Spleen (tissue), 11 donors: ENCODE results near the gene DUOXA2. TPM values are rescaled to one million over a fixed set of nuclear protein-coding genes. Genes with fewer than 3 reads are reported as not detected.

Experiments used
- DNase-seq: peaks from one replicate; pipeline ENCODE4 v3.0.0-alpha.2; 2020
- H3K27ac ChIP-seq, 8 donors: fragments of 200-600 bp; sonication (generic) in 7 of 8; 1 replicate in 4 of 8; 2 replicates in 4 of 8; pipeline versions ENCODE4 v1.5.0 to v1.8.0; 2016 to 2021; ENCODE audit warnings: inconsistent platforms in 4 of 8, mild to moderate bottlenecking in 4 of 8, moderate library complexity in 1 of 8
- H3K27me3 ChIP-seq, 7 donors: fragments of 200-600 bp; sonication (generic) in 6 of 7; replicated peaks in 1 of 7; 1 replicate in 4 of 7; 2 replicates in 3 of 7; pipeline versions ENCODE4 v1.5.0 to v1.8.0; 2016 to 2021; ENCODE audit warnings: inconsistent platforms in 3 of 7, mild to moderate bottlenecking in 1 of 7
- H3K36me3 ChIP-seq, 6 donors: fragments of 200-600 bp; sonication (generic) in 5 of 6; 1 replicate in 4 of 6; 2 replicates in 2 of 6; pipeline versions ENCODE4 v1.5.0 to v1.8.0; 2016 to 2021; ENCODE audit warnings: inconsistent platforms in 2 of 6
- H3K4me1 ChIP-seq, 6 donors: fragments of 200-600 bp; sonication (generic) in 5 of 6; 1 replicate in 3 of 6; 2 replicates in 3 of 6; pipeline versions ENCODE4 v1.5.0 to v1.8.0; 2016 to 2021; ENCODE audit warnings: inconsistent platforms in 3 of 6
- H3K4me3 ChIP-seq, 8 donors: fragments of 200-600 bp; sonication (generic) in 7 of 8; 1 replicate in 4 of 8; 2 replicates in 4 of 8; pipeline versions ENCODE4 v1.5.0 to v1.8.0; 2016 to 2021; ENCODE audit warnings: inconsistent platforms in 4 of 8, mild to moderate bottlenecking in 4 of 8, moderate library complexity in 2 of 8
- H3K9me3 ChIP-seq, 8 donors: fragments of 200-600 bp; sonication (generic) in 7 of 8; 1 replicate in 4 of 8; 2 replicates in 4 of 8; pipeline versions ENCODE4 v1.5.0 to v1.8.0; 2016 to 2021; ENCODE audit warnings: inconsistent platforms in 4 of 8
- CTCF ChIP-seq, 11 experiments: fragments of 200-600 bp in 7 of 11; fragments of 450-650 bp in 4 of 11; sonication (generic) in 4 of 11; IDR thresholded peaks in 8 of 11; conservative IDR thresholded peaks in 3 of 11; 1 replicate in 7 of 11; 2 replicates in 4 of 11; pipeline versions ENCODE4 v1.4.0 to v1.8.0; 2016 to 2021; ENCODE audit warnings: antibody characterized with exemption in 11 of 11, inconsistent platforms in 4 of 11, mild to moderate bottlenecking in 1 of 11
- POLR2A ChIP-seq, 3 donors: fragments of 450-650 bp; IDR thresholded peaks; one replicate each; pipeline ENCODE4 v1.5.1; 2017; ENCODE audit warnings: antibody characterized with exemption in 3 of 3, mild to moderate bottlenecking in 1 of 3
- POLR2AphosphoS5 ChIP-seq, 3 donors: sonication (generic); formaldehyde crosslinking; IDR thresholded peaks; one replicate each; pipeline ENCODE4 v1.5.1; 2017; ENCODE audit warnings: antibody characterized with exemption in 3 of 3
- WGBS, 5 donors: extraction: QIAGEN DNeasy Blood & Tissue Kit in 3 of 5; methylation state at CpG; one replicate each; pipeline versions ENCODE4 v1.1.5 to v1.1.7; 2013 to 2018; 5-methylcytosine and 5-hydroxymethylcytosine counted together
- intact Hi-C: fragments of 100-400 bp; cut with DNase I; formaldehyde crosslinking; loops from one replicate; pipeline ENCODE4 v1.15.0; 2023; ENCODE audit warnings: low total_unique reads
- polyA plus RNA-seq, 3 donors: library from polyadenylated mRNA; stranded (reverse); fragments of 200-250 nt; gene quantifications; one replicate each; pipeline ENCODE4 v1.2.1, GENCODE V29; 2013
- total RNA-seq, 7 donors: library from RNA; depleted of rRNA in 3 of 7; stranded (reverse); fragments of >200 nt in 3 of 7; fragmentation: NEBNext Ultra II Directional in 4 of 7; extraction: Animal tissue kit (Norgen Biotek cat#: 25700) in 4 of 7; gene quantifications; one replicate each; pipeline versions ENCODE4 v1.1.0 to v1.2.1, GENCODE V29; 2016 to 2021
- donor health status: healthy with polysubstance abuse.
- donor health status: DM: no; HTN: no; CAD: no; lungs with moderate emphysema.
- donor health status: DM: no; HTN: no; CAD: no.
- donor health status: Bipolar disorder and iron deficiency.
- donor health status: healthy.
- donor health status: DM: no; HTN: no; CAD: no.
- donor health status: DM: yes; HTN: yes; CAD: no.

The DUOXA2 gene
- total and polyA plus RNA-seq, 10 donors, result 0.06 TPM; not detected in 9

DNA sequence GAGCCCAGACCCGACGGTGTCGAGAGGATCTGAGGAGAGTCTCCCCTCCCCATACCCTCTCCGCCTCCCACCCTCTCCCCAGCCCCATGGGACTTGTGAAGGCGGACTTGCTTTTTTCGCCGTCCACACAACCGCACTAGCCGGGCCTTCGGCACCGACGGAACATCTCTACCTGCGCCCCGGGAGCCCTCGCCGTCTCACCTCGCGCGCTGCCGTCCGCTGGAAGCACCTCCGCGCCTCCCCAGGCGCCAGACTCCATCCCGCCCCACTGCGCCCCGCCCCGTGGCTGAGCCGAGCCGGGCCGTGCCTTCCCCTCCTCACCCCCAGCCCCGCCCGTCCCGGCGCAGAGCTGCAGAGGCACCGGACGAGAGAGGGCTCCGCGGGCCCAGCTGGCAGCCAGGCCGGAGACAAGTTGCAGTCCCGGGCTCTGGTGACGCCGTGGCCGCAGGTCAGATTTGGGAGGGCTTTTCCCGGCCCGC lies 15.6 kb downstream of the DUOXA2 start, which contains the start of the genes DUOX1 and DUOXA1:
TSS of gene DUOX1 (plus strand) at position 344 of the 479 bp plus-strand sequence. CDS start 1,973 bp downstream, outside the sequence.
TSS of gene DUOXA1 (minus strand) at position 229 of the 479 bp plus-strand sequence. CDS start 6,865 bp downstream, outside the sequence.
- TF ChIP-seq CTCF (IDR thresholded peaks at IDR 0.05 in 8 of 11, conservative IDR thresholded peaks at IDR 0.05 in 3 of 11), result no peak
- no peak for TF ChIP-seq POLR2A (IDR thresholded peaks at IDR 0.05)
- no peak for TF ChIP-seq POLR2AphosphoS5 (IDR thresholded peaks at IDR 0.05)
- Histone ChIP-seq H3K4me1 (peaks cover 6 to 18% (median 12%) of the 10 kb centered on the region in 6 donors), H3K27me3 (peaks cover 2 to 86% (median 54%) of the 10 kb centered on the region in 7 donors), H3K27ac (no peak within 1 kb of the TSS), H3K4me3 (peak within 1 kb of the TSS in 7 of 8 donors; percentile 5 to 63 (median 18)), H3K36me3 (no peaks in the 10 kb centered on the region), H3K9me3 (no peaks in the 10 kb centered on the region)
- DNase-seq, result peak; percentile 79
- intact Hi-C loops, result loop anchor here (10.0 kb wide), 1 partner anchor 155 kb away; no protein-coding TSS in a partner anchor
- WGBS, 5 donors, result 2 to 10% (median 7%) methylated on average over 2 to 46 of the region's 46 CpGs

GRCh38 chr15:45130291-45131000 lies 16.3 kb downstream of the DUOXA2 start:
- Histone ChIP-seq H3K9me3 (no peaks in the 10 kb centered on the region), H3K4me3 (no peak overlapping the region), H3K27me3 (peaks cover 2 to 86% (median 55%) of the 10 kb centered on the region in 7 donors), H3K36me3 (no peaks in the 10 kb centered on the region), H3K4me1 (peaks cover 6 to 26% (median 19%) of the 10 kb centered on the region in 6 donors), H3K27ac (no peak overlapping the region)
- 86 to 94% (median 89%) methylated on average over 6 to 7 of the region's 7 CpGs for WGBS, 5 donors
- intact Hi-C loops, result no loop called here
- no peak for TF ChIP-seq POLR2A (IDR thresholded peaks at IDR 0.05)
- no peak for TF ChIP-seq POLR2AphosphoS5 (IDR thresholded peaks at IDR 0.05)
- no peak for TF ChIP-seq CTCF (IDR thresholded peaks at IDR 0.05 in 8 of 11, conservative IDR thresholded peaks at IDR 0.05 in 3 of 11)
- no peak for DNase-seq

DNA sequence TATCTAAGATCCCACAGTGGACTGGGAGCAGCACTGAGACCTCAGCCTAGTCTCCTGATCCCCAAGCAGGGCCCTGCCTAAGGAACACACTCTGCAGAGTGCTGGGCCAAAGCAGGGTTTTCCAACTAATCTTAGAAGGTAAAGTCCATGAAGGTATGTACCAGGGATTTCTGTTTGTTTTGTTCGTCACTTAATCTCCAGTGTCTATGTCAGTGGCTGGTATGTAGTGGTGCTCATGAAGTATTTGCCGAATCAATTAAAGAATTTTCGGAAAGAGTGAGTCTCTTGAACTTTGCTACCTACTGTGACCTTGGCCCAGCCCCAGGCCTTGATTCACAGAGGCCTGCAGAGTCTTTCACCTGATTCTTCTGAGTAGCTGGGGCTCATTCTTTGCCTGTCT lies 17.4 kb downstream of the DUOXA2 start:
- H3K27me3 ChIP-seq, result peaks cover 2 to 85% (median 57%) of the 10 kb centered on the region in 7 donors
- no peak for TF ChIP-seq POLR2A (IDR thresholded peaks at IDR 0.05)
- TF ChIP-seq CTCF (IDR thresholded peaks at IDR 0.05 in 8 of 11, conservative IDR thresholded peaks at IDR 0.05 in 3 of 11), result no peak
- no peak for TF ChIP-seq POLR2AphosphoS5 (IDR thresholded peaks at IDR 0.05)
- H3K9me3 ChIP-seq, result no peaks in the 10 kb centered on the region
- no peak overlapping the region for H3K27ac ChIP-seq
- H3K36me3 ChIP-seq, result no peaks in the 10 kb centered on the region
- peaks cover 6 to 33% (median 20%) of the 10 kb centered on the region in 6 donors for H3K4me1 ChIP-seq
- no peak overlapping the region for H3K4me3 ChIP-seq
- intact Hi-C loops, result no loop called here
- no peak for DNase-seq
- 93 to 98% (median 96%) methylated on average over 3 of the region's 3 CpGs for WGBS, 5 donors
